ENCODE data around the gene TXLNB. TPM values are rescaled to one million over a fixed set of nuclear protein-coding genes. Genes with fewer than 3 reads are reported as not detected.

Gene TXLNB
- total RNA-seq, 4 donors from 2014 or later = 0.57 to 3.2 (median 1.6) TPM

DNA sequence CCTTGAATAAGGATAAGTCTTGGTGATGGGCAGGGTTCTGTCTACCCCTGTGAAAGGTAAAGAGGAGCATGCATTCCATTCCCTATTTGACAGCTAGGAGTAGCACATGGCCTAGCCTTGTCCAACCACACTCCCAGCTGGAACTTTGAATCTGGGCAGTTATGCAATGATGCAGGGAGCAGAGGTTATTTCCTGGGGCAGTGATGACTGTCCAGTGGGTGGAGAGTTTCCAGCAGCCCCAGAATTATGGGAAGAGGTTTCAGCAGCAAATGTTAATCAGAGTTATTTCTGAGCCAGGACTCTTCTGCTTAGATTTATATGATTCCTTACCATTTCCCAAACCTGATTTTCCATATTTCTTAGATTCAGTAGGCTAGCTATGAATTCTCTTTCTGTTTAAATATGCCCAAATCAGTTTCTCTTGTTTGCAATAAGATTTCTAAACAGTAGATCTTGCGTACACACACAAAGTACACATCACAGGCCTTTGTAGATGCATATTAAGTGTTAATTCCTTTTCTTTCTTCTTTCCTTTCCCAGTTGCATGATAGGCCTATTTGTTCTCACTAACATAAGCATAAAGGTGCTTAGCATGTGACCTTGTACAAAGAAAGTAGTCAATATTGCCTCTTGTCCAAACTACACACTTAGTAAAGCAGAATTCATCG, 17.3 kb upstream of the TXLNB start:
- TF ChIP-seq, protein P1, sequence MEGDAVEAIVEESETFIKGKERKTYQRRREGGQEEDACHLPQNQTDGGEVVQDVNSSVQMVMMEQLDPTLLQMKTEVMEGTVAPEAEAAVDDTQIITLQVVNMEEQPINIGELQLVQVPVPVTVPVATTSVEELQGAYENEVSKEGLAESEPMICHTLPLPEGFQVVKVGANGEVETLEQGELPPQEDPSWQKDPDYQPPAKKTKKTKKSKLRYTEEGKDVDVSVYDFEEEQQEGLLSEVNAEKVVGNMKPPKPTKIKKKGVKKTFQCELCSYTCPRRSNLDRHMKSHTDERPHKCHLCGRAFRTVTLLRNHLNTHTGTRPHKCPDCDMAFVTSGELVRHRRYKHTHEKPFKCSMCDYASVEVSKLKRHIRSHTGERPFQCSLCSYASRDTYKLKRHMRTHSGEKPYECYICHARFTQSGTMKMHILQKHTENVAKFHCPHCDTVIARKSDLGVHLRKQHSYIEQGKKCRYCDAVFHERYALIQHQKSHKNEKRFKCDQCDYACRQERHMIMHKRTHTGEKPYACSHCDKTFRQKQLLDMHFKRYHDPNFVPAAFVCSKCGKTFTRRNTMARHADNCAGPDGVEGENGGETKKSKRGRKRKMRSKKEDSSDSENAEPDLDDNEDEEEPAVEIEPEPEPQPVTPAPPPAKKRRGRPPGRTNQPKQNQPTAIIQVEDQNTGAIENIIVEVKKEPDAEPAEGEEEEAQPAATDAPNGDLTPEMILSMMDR (IDR thresholded peaks at IDR 0.05; ENCODE audit: low read depth) = no peak

DNA sequence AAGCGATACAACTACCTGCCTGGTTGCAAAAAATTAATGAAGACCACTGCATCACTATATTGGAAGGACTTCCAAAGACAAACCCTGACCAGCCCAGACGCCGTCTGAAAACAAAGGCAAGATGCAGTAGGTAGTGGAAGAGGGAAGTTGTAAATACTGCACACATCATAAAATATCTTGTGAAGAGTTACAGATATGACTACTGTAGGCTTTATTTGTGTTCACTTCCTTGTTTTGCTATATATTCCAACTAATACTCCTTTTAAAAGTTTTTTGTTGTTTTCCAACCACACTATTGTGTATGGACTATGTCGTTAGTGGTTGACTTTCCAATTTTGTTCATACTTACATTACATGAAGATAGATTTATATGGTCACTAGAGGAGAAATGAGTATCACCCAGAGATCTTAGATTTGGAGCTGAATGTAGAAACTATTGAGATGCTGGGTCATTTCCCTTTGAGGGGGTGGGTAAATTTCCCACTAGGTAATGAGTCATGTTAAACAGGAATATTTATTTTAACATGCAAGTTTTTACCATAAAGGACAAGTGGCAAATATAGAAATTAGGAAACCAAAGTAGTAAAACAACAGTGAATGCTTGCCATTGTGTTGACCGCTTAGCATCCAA, 16.6 kb upstream of the TXLNB start:
- TF ChIP-seq, protein P1 (IDR thresholded peaks at IDR 0.05; ENCODE audit: low read depth) = no peak

DNA sequence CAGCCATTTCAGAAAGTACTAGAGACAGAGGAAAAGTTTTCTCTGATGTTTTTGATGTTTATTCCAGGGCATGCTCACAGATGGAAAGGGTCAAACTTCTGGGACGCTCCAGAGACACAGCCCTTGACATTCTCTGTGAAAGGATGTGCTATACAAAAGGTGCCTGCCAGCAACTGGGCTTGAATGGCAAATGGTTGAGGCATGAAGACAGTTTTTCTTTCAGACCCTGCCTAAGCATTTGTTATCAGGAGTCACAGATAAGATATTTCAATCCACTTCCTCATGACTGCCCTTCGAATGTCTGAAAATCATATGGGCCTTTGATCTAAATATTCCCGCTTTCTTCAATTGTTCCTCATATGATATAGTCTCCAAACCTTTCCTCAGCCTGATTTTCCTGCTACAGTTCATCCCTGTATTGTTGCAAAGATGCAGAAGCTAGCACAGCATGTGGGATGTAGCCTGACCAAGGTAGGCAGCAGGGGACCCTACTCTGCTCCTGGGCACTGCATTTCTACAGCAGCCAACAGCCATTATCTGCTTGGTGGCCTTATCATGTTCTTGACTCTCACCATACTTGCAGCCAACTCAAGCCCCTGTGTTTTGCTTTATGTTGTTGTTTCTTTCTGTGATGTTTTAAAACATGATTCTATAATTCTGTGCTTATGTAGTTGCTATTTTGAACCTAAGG, 14.6 kb upstream of the TXLNB start:
- TF ChIP-seq, protein P1 (IDR thresholded peaks at IDR 0.05; ENCODE audit: low read depth) = no peak

DNA sequence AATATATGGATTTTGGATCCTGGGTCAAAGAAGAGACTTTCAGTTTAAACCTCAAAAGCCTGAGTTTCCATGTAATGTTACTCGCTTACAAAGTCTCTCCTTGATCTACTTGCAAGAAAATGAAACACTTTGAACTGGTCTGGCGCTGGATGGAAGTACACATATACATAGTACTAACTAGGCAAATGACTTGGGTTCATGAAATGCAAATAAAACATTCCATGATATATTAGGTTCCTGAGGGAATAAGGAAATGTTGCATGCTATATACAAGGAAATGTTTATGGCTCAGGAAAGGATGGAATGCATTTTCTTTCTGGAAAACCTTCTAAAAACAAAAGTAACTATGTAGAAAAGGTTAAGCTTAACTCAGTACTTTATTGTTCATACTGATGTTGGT, 11.4 kb upstream of the TXLNB start:
- TF ChIP-seq, protein P1 (IDR thresholded peaks at IDR 0.05; ENCODE audit: low read depth) = no peak

DNA sequence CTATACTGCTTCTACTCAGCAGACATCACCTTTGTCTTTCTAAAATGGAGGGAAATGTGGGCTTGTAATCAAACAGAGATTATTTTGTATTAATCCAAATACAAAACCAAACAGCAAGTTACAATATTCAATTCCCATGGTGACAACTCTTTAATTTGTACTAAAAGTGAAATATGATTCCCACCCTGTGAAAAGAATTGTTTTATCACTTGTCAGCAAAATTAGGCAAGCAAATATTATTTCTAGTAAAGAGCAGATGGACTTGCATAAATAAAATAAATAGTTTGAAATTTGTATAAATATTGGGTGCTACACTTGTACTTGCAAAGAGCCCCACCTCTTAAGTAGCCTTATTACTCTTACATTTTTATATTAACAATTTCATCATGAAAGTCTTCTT, 6.1 kb upstream of the TXLNB start:
- TF ChIP-seq, protein P1 (IDR thresholded peaks at IDR 0.05; ENCODE audit: low read depth) = no peak

DNA sequence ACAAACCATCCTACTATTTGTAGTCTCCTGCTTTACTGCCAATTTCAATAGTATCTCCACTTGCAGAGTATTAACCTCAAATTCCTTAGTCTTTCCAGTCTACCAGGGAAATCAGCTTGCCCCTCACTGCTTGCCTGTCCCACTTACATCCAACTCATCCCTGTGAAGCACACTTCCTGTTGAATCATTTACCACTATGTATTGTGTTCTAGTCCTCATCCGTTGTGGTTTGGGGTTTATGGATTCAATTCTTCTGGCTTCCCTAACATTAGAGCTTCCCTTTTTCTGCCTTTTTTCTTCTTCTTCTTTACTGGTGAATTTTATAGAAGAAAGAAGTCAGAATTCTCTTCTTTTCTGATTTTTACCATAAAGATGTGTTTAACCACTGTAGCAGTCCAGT, 5.1 kb upstream of the TXLNB start:
- TF ChIP-seq, protein P1 (IDR thresholded peaks at IDR 0.05; ENCODE audit: low read depth) = no peak

DNA sequence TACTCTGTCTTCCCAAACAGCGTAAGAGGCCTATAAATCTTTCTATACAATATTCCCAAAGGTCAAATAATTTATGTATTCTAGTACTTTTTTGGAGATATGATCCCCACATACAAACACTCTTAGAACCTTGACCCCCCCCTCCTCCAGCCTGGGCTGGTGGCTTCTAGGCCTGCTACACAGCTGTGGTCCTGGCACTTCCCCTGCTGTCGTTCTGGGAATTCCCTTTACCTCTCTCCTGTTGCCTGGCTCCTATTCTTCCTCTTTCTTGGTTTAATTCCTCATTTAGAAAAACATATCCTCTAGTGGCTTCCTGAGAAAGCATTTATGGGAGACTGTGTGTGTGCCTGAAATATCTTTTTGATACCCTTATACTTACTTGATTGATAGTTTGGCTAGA, 4.1 kb upstream of the TXLNB start:
- TF ChIP-seq, protein P1 (IDR thresholded peaks at IDR 0.05; ENCODE audit: low read depth) = no peak

Data from subcutaneous adipose tissue (tissue), 4 donors.